Measurements from ENCODE around the gene MINDY4B. TPM values are rescaled to one million over a fixed set of nuclear protein-coding genes. Genes with fewer than 3 reads are reported as not detected.

MINDY4B gene
- total and polyA plus RNA-seq, 2 experiments from 2014 or later = not detected

DNA sequence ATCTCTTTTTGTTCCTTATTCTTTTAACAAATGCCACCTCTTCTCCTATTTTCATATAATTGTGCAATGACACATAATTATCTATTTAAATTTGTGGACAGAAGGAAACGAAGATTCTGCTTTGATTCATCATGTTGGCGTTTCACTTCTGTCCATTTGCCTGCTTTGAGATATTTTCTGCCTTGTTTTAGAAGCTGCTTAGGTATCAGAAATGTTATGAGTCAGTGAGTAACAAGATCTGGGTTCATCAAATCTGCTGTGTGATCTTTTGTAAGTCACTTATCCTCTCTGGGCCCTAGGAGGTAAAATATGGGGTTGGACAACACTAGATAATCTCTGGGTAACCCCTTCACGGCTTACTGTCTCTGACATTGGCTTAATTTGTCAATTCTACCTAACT lies 7.3 kb upstream of the MINDY4B start:
- H3K4me3 ChIP-seq = no peak overlapping the region
- DNase-seq (ENCODE audit: low spot score) (no peak), ATAC-seq (no peak)
- H3K4me3 Mint-ChIP-seq = no peak overlapping the region
- H4K20me1 ChIP-seq (replicated peaks; ENCODE audit: insufficient read depth) = no peaks in the 10 kb centered on the region
- H3K27ac Mint-ChIP-seq = no peak overlapping the region
- H3K27ac ChIP-seq (ENCODE audit: low read depth) = no peak overlapping the region
- H3K36me3 ChIP-seq (ENCODE audit: insufficient read depth) = no peaks in the 10 kb centered on the region
- H3K9me3 Mint-ChIP-seq = no peaks in the 10 kb centered on the region
- H3K27me3 Mint-ChIP-seq (ENCODE audit: insufficient read depth, low read depth, poor library complexity) = peaks cover 2% of the 10 kb centered on the region
- peaks cover under 1% of the 10 kb centered on the region for H3K4me1 ChIP-seq (ENCODE audit: insufficient read depth)
- peaks cover 7% of the 10 kb centered on the region; the same call in 1 of the 2 replicates for H3K9me2 ChIP-seq (ENCODE audit: insufficient read depth)
- no peaks in the 10 kb centered on the region for H3K79me2 ChIP-seq (replicated peaks; ENCODE audit: insufficient read depth)
- H2AFZ ChIP-seq = no peak overlapping the region
- H3K4me2 ChIP-seq = no peak overlapping the region
- TF ChIP-seq, protein P1, sequence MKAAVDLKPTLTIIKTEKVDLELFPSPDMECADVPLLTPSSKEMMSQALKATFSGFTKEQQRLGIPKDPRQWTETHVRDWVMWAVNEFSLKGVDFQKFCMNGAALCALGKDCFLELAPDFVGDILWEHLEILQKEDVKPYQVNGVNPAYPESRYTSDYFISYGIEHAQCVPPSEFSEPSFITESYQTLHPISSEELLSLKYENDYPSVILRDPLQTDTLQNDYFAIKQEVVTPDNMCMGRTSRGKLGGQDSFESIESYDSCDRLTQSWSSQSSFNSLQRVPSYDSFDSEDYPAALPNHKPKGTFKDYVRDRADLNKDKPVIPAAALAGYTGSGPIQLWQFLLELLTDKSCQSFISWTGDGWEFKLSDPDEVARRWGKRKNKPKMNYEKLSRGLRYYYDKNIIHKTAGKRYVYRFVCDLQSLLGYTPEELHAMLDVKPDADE (IDR thresholded peaks at IDR 0.05) = no peak
- TF ChIP-seq ZNF114 (CRISPR knock-in tag; IDR thresholded peaks at IDR 0.05) = no peak
- no peak for TF ChIP-seq STAT1 (IDR thresholded peaks at IDR 0.05; ENCODE audit: unreplicated experiment)
- TF ChIP-seq ZNF331 (CRISPR knock-in tag; IDR thresholded peaks at IDR 0.05; ENCODE audit: low read depth) = no peak
- TF ChIP-seq CREB1 (CRISPR knock-in tag; IDR thresholded peaks at IDR 0.05; ENCODE audit: low read depth) = no peak
- no peak for TF ChIP-seq POLR2AphosphoS5 (IDR thresholded peaks at IDR 0.05; ENCODE audit: low read depth)
- TF ChIP-seq, protein P2, sequence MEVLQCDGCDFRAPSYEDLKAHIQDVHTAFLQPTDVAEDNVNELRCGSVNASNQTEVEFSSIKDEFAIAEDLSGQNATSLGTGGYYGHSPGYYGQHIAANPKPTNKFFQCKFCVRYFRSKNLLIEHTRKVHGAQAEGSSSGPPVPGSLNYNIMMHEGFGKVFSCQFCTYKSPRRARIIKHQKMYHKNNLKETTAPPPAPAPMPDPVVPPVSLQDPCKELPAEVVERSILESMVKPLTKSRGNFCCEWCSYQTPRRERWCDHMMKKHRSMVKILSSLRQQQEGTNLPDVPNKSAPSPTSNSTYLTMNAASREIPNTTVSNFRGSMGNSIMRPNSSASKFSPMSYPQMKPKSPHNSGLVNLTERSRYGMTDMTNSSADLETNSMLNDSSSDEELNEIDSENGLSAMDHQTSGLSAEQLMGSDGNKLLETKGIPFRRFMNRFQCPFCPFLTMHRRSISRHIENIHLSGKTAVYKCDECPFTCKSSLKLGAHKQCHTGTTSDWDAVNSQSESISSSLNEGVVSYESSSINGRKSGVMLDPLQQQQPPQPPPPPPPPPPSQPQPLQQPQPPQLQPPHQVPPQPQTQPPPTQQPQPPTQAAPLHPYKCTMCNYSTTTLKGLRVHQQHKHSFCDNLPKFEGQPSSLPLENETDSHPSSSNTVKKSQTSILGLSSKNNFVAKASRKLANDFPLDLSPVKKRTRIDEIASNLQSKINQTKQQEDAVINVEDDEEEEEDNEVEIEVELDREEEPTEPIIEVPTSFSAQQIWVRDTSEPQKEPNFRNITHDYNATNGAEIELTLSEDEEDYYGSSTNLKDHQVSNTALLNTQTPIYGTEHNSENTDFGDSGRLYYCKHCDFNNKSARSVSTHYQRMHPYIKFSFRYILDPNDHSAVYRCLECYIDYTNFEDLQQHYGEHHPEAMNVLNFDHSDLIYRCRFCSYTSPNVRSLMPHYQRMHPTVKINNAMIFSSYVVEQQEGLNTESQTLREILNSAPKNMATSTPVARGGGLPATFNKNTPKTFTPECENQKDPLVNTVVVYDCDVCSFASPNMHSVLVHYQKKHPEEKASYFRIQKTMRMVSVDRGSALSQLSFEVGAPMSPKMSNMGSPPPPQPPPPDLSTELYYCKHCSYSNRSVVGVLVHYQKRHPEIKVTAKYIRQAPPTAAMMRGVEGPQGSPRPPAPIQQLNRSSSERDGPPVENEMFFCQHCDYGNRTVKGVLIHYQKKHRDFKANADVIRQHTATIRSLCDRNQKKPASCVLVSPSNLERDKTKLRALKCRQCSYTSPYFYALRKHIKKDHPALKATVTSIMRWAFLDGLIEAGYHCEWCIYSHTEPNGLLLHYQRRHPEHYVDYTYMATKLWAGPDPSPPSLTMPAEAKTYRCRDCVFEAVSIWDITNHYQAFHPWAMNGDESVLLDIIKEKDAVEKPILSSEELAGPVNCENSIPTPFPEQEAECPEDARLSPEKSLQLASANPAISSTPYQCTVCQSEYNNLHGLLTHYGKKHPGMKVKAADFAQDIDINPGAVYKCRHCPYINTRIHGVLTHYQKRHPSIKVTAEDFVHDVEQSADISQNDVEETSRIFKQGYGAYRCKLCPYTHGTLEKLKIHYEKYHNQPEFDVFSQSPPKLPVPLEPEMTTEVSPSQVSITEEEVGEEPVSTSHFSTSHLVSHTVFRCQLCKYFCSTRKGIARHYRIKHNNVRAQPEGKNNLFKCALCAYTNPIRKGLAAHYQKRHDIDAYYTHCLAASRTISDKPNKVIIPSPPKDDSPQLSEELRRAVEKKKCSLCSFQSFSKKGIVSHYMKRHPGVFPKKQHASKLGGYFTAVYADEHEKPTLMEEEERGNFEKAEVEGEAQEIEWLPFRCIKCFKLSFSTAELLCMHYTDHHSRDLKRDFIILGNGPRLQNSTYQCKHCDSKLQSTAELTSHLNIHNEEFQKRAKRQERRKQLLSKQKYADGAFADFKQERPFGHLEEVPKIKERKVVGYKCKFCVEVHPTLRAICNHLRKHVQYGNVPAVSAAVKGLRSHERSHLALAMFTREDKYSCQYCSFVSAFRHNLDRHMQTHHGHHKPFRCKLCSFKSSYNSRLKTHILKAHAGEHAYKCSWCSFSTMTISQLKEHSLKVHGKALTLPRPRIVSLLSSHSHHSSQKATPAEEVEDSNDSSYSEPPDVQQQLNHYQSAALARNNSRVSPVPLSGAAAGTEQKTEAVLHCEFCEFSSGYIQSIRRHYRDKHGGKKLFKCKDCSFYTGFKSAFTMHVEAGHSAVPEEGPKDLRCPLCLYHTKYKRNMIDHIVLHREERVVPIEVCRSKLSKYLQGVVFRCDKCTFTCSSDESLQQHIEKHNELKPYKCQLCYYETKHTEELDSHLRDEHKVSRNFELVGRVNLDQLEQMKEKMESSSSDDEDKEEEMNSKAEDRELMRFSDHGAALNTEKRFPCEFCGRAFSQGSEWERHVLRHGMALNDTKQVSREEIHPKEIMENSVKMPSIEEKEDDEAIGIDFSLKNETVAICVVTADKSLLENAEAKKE (CRISPR knock-in tag; IDR thresholded peaks at IDR 0.05) = no peak
- TF ChIP-seq JUNB (IDR thresholded peaks at IDR 0.05; ENCODE audit: unreplicated experiment) = no peak
- TF ChIP-seq EZH2phosphoT487 (IDR thresholded peaks at IDR 0.05; ENCODE audit: unreplicated experiment) = no peak
- TF ChIP-seq, protein P3, sequence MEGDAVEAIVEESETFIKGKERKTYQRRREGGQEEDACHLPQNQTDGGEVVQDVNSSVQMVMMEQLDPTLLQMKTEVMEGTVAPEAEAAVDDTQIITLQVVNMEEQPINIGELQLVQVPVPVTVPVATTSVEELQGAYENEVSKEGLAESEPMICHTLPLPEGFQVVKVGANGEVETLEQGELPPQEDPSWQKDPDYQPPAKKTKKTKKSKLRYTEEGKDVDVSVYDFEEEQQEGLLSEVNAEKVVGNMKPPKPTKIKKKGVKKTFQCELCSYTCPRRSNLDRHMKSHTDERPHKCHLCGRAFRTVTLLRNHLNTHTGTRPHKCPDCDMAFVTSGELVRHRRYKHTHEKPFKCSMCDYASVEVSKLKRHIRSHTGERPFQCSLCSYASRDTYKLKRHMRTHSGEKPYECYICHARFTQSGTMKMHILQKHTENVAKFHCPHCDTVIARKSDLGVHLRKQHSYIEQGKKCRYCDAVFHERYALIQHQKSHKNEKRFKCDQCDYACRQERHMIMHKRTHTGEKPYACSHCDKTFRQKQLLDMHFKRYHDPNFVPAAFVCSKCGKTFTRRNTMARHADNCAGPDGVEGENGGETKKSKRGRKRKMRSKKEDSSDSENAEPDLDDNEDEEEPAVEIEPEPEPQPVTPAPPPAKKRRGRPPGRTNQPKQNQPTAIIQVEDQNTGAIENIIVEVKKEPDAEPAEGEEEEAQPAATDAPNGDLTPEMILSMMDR (conservative IDR thresholded peaks at IDR 0.05; ENCODE audit: low read depth in 2 of 2) = no peak
- TF ChIP-seq EZH2 (IDR thresholded peaks at IDR 0.05; ENCODE audit: low read depth, unreplicated experiment) = no peak
- no peak for TF ChIP-seq NANOG (IDR thresholded peaks at IDR 0.05; ENCODE audit: borderline replicate concordance)
- TF ChIP-seq, protein P4, sequence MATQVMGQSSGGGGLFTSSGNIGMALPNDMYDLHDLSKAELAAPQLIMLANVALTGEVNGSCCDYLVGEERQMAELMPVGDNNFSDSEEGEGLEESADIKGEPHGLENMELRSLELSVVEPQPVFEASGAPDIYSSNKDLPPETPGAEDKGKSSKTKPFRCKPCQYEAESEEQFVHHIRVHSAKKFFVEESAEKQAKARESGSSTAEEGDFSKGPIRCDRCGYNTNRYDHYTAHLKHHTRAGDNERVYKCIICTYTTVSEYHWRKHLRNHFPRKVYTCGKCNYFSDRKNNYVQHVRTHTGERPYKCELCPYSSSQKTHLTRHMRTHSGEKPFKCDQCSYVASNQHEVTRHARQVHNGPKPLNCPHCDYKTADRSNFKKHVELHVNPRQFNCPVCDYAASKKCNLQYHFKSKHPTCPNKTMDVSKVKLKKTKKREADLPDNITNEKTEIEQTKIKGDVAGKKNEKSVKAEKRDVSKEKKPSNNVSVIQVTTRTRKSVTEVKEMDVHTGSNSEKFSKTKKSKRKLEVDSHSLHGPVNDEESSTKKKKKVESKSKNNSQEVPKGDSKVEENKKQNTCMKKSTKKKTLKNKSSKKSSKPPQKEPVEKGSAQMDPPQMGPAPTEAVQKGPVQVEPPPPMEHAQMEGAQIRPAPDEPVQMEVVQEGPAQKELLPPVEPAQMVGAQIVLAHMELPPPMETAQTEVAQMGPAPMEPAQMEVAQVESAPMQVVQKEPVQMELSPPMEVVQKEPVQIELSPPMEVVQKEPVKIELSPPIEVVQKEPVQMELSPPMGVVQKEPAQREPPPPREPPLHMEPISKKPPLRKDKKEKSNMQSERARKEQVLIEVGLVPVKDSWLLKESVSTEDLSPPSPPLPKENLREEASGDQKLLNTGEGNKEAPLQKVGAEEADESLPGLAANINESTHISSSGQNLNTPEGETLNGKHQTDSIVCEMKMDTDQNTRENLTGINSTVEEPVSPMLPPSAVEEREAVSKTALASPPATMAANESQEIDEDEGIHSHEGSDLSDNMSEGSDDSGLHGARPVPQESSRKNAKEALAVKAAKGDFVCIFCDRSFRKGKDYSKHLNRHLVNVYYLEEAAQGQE (IDR thresholded peaks at IDR 0.05; ENCODE audit: unreplicated experiment) = no peak
- no peaks in the 10 kb centered on the region for H3K4me1 Mint-ChIP-seq
- no peaks in the 10 kb centered on the region for H3K27me3 ChIP-seq (ENCODE audit: insufficient read depth)
- H3F3A ChIP-seq (replicated peaks; ENCODE audit: low read depth) = no peaks in the 10 kb centered on the region
- no peaks in the 10 kb centered on the region for H3K36me3 Mint-ChIP-seq (ENCODE audit: low read depth)

Measured in GM23338 (cell line).